ENCODE results near the gene KCNQ4. TPM values are rescaled to one million over a fixed set of nuclear protein-coding genes. Genes with fewer than 3 reads are reported as not detected.

KCNQ4 gene
- total RNA-seq, 1 experiment from 2014 or later, result 1.4 TPM

DNA sequence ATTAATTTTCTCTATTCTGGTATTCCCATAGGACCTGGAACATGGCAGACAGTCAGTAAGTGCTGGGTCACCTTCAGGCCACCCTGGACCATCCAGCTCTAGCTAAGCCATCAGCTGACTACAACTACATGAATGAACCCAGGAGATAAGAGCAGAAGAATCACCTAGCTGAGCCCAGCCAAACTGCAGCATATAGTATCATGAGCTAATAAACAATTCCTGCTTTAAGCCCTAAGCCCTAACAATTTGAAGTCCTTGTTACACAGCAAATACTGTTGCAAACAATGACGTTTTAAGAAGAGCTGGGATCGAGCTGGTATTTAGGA, 92.8 kb downstream of the KCNQ4 start:
- Histone ChIP-seq H4K5ac (ENCODE audit: insufficient read length, low read depth, low read length) (no peak overlapping the region), H2BK120ac (ENCODE audit: low read depth, low read length, poor library complexity, severe bottlenecking) (no peak overlapping the region), H4K91ac (ENCODE audit: insufficient read length, low read depth, low read length) (no peak overlapping the region), H2BK20ac (ENCODE audit: low read depth, low read length, poor library complexity, severe bottlenecking) (no peak overlapping the region), H3K79me2 (ENCODE audit: insufficient read depth, low read length) (no peaks in the 10 kb centered on the region), H3K23ac (ENCODE audit: insufficient read length, low read depth, low read length) (no peak overlapping the region), H4K8ac (replicated peaks; ENCODE audit: insufficient read length, low read depth, low read length) (no peak overlapping the region), H3T11ph (ENCODE audit: low read length) (no peak overlapping the region), H3K4me1 (ENCODE audit: insufficient read depth, low read length) (no peaks in the 10 kb centered on the region; the same call in 1 of the 2 replicates), H2BK12ac (ENCODE audit: insufficient read length, low read depth, low read length) (no peak overlapping the region), H3K56ac (ENCODE audit: insufficient read length, low read depth, low read length) (no peak overlapping the region), H3K27ac (ENCODE audit: insufficient read length, low read depth, low read length) (no peak overlapping the region), H3K9me3 (ENCODE audit: control insufficient read depth, low read depth, low read length) (no peaks in the 10 kb centered on the region), H3K18ac (ENCODE audit: insufficient read length, low read depth, low read length) (no peak overlapping the region), H2BK15ac (ENCODE audit: low read depth, low read length) (no peak overlapping the region), H3K14ac (ENCODE audit: insufficient read depth, low read length) (no peak overlapping the region), H3K4me2 (ENCODE audit: insufficient read depth, insufficient read length, low read length) (no peak overlapping the region), H3K9ac (ENCODE audit: extremely low read depth, insufficient read length, low read length) (no peak overlapping the region), H3K4ac (ENCODE audit: low read depth, low read length) (no peak overlapping the region), H2AFZ (ENCODE audit: low read length) (no peak overlapping the region), H2AK5ac (ENCODE audit: insufficient read length, low read length) (no peak overlapping the region), H3K27me3 (ENCODE audit: insufficient read depth, low read length) (no peaks in the 10 kb centered on the region), H3K79me1 (ENCODE audit: insufficient read depth, low read depth, low read length, poor library complexity, severe bottlenecking) (no peaks in the 10 kb centered on the region), H4K20me1 (ENCODE audit: control insufficient read depth, insufficient read depth, insufficient read length) (no peaks in the 10 kb centered on the region), H2BK5ac (ENCODE audit: insufficient read length, low read length) (no peak overlapping the region), H3K23me2 (ENCODE audit: insufficient read length, low read depth, low read length, poor library complexity, severe bottlenecking) (no peaks in the 10 kb centered on the region)
- peaks cover 6% of the 10 kb centered on the region for H3K27me3 Mint-ChIP-seq (ENCODE audit: low read depth)
- H3K36me3 Mint-ChIP-seq (ENCODE audit: insufficient read depth in 1 of 3, low read depth in 3 of 3), result peaks cover 0 to 8% (median 0%) of the 10 kb centered on the region in 3 experiments; a peak in 3 of 7 replicates
- H3K4me3 Mint-ChIP-seq, result no peak overlapping the region
- TF ChIP-seq, protein P1, sequence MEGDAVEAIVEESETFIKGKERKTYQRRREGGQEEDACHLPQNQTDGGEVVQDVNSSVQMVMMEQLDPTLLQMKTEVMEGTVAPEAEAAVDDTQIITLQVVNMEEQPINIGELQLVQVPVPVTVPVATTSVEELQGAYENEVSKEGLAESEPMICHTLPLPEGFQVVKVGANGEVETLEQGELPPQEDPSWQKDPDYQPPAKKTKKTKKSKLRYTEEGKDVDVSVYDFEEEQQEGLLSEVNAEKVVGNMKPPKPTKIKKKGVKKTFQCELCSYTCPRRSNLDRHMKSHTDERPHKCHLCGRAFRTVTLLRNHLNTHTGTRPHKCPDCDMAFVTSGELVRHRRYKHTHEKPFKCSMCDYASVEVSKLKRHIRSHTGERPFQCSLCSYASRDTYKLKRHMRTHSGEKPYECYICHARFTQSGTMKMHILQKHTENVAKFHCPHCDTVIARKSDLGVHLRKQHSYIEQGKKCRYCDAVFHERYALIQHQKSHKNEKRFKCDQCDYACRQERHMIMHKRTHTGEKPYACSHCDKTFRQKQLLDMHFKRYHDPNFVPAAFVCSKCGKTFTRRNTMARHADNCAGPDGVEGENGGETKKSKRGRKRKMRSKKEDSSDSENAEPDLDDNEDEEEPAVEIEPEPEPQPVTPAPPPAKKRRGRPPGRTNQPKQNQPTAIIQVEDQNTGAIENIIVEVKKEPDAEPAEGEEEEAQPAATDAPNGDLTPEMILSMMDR (conservative IDR thresholded peaks at IDR 0.05), result no peak
- no CpG with 5 or more reads among the region's 2 CpGs for WGBS (ENCODE audit: extremely low coverage, insufficient read length, low lambda C conversion rate)
- no peak overlapping the region for H3K27ac Mint-ChIP-seq
- peaks cover 12 to 13% of the 10 kb centered on the region in 2 experiments; a peak in 4 of 5 replicates for H3K9me3 Mint-ChIP-seq
- DNase-seq, result no peak
- H3K4me1 Mint-ChIP-seq, result peaks cover 10 to 23% of the 10 kb centered on the region in 2 experiments
